Hematopoietic multipotent progenitor cell treated with erythropoietin and hydrocortisone succinate and interleukin-3 and kit ligand, for 8 days (in vitro differentiated cells): ENCODE data around the gene GNA15.
A peak's percentile ranks its signal among the peaks of the same experiment; 100 is the strongest.
"Not testable (repeated sequence)": the region's sequence is repeated elsewhere in the genome, so short reads cannot be mapped to it uniquely, and the experiment has no call there.

Experiments
- DNase-seq: peaks from one replicate; pipeline ENCODE4 v3.0.0-alpha.2; 2015

Gene GNA15

DNA sequence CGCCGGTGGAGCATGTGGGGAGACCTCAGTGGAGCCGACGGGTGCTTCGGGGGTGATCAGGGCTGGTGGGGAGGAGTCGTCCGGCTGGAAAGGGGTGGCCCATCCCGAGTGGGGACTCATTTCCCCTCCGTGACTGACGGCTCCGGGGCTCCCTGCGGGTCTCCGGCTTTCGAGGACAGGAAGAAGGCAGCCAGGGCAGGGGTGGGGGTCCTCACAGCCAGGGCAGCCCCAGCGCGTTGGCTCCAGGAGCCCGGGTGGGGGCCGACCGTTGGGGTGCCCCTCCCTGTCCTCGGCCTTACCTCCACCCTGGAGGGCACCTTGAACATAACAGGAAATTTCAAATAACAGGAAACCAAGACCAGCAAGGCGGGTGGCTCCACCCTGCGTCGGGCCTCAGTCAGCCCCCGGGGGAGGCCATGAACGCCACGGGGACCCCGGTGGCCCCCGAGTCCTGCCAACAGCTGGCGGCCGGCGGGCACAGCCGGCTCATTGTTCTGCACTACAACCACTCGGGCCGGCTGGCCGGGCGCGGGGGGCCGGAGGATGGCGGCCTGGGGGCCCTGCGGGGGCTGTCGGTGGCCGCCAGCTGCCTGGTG is 42.6 kb downstream of the GNA15 start, which contains the start of gene S1PR4:
Gene S1PR4 (plus strand): TSS at position 393 of the 596 bp plus-strand sequence. CDS start 24 bp downstream, at position 417.
- peak; percentile 83 for DNase-seq

GRCh38 chr19:3178973-3179738 is 43.3 kb downstream of the GNA15 start:
- DNase-seq = peak; percentile 54

DNA sequence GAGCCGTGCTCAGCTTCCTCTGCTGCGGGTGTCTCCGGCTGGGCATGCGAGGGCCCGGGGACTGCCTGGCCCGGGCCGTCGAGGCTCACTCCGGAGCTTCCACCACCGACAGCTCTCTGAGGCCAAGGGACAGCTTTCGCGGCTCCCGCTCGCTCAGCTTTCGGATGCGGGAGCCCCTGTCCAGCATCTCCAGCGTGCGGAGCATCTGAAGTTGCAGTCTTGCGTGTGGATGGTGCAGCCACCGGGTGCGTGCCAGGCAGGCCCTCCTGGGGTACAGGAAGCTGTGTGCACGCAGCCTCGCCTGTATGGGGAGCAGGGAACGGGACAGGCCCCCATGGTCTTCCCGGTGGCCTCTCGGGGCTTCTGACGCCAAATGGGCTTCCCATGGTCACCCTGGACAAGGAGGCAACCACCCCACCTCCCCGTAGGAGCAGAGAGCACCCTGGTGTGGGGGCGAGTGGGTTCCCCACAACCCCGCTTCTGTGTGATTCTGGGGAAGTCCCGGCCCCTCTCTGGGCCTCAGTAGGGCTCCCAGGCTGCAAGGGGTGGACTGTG is 44.0 kb downstream of the GNA15 start:
- peak; percentile 42 for DNase-seq

- peak; percentile 91 for DNase-seq
Observed at GRCh38 chr19:3183721-3184641, 48.1 kb downstream of the GNA15 start.

DNA sequence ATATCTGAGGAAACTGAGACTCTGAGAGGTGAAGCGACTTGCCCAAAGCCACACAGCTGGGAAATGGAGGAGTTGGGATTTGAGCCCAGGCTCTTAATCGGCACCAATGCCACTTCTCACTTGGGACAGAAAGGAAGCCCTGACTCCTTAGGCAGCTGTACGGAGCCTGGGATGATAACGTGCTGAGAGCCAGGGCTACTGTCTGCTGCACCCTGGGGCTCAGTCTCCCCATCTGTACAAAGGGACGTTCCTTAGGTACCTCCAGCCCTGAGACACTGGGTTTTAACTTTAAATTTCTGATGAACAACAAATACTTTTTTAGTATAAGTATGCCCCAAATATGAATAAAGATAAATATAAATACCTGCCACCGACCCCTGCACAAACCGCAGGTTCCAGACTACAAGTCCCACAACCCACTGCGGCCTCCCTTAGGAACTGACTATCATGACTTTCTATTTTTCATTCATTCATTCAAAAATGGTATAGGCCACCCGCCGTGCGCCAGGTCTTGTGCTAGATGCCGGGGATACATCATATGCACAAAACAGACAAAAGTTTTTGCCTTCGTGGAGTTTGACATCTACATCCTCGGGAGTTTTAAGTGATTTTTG is 49.1 kb downstream of the GNA15 start:
- DNase-seq = no peak

- peak; percentile 95 for DNase-seq
Observed at GRCh38 chr19:3185461-3186159, 49.8 kb downstream of the GNA15 start, which contains the start of gene NCLN. Gene NCLN, plus strand, starts transcription at chr19:3185930. Its CDS starts 101 bp downstream, at chr19:3186031.

DNA sequence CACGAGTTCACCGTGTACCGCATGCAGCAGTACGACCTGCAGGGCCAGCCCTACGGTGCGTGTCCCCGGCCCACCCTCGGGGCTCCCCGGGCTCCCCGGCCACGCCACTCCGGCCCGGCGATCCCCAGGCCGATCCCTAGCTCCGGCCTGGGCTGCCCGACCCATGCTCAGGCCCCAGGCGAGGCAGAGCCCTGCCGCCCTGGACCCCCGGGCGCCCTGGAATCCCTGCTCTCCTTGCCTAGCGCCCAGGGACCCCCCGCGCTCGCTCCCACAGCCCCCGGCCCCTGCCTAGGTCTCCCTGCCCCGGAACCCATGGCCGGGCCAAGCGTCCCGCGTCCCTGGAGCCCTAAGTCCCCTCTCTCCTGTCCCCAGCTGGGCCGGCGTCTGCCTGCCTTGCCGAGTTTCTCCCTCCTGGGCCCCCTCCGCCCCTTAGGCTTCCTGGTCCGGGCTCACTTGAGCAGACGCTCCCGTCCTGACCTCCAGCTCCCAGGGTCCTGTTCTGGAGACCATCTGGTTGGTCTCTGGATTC is 50.4 kb downstream of the GNA15 start:
- DNase-seq = no peak

- no peak for DNase-seq
Observed at GRCh38 chr19:3186891-3187661, 51.2 kb downstream of the GNA15 start.

GRCh38 chr19:3187662-3188511 is 52.1 kb downstream of the GNA15 start:
- DNase-seq = no peak

- DNase-seq = no peak
Observed at GRCh38 chr19:3188627-3189596, 53.1 kb downstream of the GNA15 start.

GRCh38 chr19:3189702-3190469 is 54.1 kb downstream of the GNA15 start:
- DNase-seq = no peak

DNA sequence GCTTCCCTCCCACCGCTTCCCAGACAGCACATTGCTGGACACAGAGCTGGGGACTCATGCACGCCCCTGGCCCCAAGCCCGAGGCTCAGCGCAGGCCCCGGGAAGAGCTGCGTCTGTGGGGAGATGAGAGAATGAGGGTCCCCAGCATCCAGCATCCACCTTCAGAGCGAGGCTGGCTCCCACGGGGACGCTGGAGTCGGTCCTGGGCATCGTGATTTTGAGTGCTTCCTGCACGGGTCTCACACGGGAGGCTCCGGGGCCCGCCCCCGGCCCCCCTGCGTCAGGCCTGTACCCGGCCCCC is 54.6 kb downstream of the GNA15 start:
- DNase-seq = no peak

DNA sequence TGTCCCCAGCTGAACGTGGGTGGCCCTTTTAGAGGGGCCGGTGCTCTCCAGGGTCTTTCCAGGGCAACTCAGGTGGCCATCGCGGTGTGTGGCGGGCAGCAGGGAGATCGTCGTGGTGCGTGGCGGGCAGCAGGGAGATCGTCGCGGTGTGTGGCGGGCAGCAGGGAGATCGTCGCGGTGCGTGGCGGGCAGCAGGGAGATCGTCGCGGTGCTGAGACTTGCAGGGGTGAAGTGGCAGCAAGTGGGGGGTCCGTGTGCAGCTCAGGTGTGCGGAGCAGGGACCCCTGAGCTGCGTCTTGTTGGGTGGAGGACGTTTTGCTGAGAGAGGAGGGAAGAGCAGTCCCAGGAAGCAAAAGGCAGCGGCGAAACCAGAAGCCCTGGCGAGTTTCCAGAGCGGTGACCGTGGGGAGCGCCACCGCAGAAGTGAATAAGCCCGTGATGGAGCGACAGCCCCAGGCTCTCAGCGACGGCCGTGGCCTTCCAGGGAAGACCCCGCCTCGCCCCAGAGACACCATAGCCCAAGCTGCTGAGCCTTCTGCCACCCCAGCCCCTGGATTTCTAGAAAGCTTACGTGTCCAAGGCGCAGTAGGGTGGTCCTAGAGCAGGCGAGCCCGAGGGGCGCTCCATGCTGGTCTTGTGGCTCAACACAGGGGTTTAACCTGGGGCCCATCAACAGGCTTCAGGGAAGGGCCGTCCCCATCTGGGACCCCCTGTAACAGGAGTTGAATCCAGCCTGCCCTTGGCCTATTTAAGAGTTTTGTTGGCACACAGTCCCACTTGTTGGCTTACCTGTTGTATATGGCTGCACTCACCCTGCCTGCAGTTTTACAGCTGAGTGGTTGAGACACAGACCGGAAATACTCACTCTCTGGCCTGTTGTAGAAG is 55.3 kb downstream of the GNA15 start:
- no peak for DNase-seq

- DNase-seq = not testable (repeated sequence)
Observed at GRCh38 chr19:3191806-3192104, 55.9 kb downstream of the GNA15 start.

GRCh38 chr19:3192228-3192635 is 56.4 kb downstream of the GNA15 start:
- no peak for DNase-seq

DNA sequence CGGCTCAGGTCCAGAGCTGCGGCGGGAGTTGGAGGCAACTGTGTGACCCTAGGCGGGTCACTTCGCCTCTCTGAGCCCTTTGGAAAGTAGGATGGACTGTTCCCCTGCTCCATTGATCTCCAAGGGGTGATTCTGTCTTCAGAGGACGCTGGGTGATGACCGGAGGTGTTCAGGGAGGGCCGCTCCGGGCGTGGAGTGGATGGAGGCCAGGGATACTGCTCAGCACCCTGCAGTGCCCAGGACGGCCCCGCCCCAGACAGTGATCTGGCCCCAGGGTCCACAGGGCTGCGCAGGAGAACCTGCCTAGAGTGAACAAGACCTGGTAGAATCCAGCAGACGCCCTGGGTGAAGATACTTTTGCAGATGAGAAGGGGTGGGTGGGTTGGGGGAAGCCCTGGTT is 56.9 kb downstream of the GNA15 start:
- DNase-seq = no peak
